Measurements from ENCODE around the gene NGDN. TPM values are rescaled to one million over a fixed set of nuclear protein-coding genes. Genes with fewer than 3 reads are reported as not detected.

The NGDN gene
- total and polyA plus RNA-seq, 2 of the 4 experiments (the other 2 are of a cell fraction): 48.1 to 49.8 TPM

DNA sequence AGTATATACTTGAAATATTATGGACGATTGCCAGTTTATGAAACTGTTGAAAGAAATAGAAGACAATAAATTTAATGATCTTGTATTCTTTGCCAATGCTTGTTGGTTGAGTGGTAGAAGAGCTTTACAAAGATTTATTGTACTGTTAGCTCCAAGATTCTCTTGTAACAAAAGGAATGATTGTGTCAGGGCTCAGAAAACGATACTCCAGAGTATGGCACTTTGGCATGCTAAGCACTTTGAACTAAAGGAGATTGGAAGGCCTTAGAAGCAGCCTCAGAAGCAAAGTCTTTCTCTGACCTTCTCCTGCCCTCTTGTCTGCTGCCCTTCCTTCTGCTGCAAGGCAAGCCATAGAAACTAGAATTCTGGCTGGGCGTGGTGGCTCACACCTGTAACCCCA is 4.2 kb upstream of the NGDN start:
- no TSS peak for BruUV-seq (replicated peaks)
- dilution Hi-C loops (cut with HindIII; ENCODE audit: low sequenced_read_pairs, unreplicated experiment) (no loop called here), in situ Hi-C loops (cut with MboI; ENCODE audit: low sequenced_read_pairs) (loop anchor here (10.0 kb wide), 1 partner anchor 200 kb away; no protein-coding TSS in a partner anchor)

More for the DNA sequence above, 4.2 kb upstream of the NGDN start:
- peaks cover 1% of the 10 kb centered on the region; the same call in 1 of the 2 replicates for H3K9me1 ChIP-seq (ENCODE audit: insufficient read depth, low read length)
- no peaks in the 10 kb centered on the region for H3K36me3 ChIP-seq (ENCODE audit: control insufficient read depth, insufficient read depth, low read length)
- H2AFZ ChIP-seq (replicated peaks; ENCODE audit: low read length, poor library complexity): no peak overlapping the region
- H3K27ac ChIP-seq (ENCODE audit: insufficient read depth, low read length): no peak overlapping the region
- no peak overlapping the region for H2BK20ac ChIP-seq (ENCODE audit: low read depth, low read length)
- intact Hi-C loops (cut with micrococcal nuclease): no loop called here
- DNase-seq (no peak), ATAC-seq (ENCODE audit: low read depth) (no peak)
- no peak overlapping the region for H4K8ac ChIP-seq (ENCODE audit: low read depth in 2 of 2, low read length in 2 of 2)
- WGBS, 2 experiments (ENCODE audit: extremely low coverage in 2 of 2, insufficient read length in 1 of 2): no CpG with 5 or more reads among the region's 3 CpGs
- H3K4me1 ChIP-seq (ENCODE audit: control insufficient read depth, insufficient read depth, low read length): no peaks in the 10 kb centered on the region
- no peak overlapping the region for H3K14ac ChIP-seq (replicated peaks; ENCODE audit: low read depth, low read length)
- H3K27me3 ChIP-seq (ENCODE audit: control insufficient read depth, insufficient read depth, low read length): no peaks in the 10 kb centered on the region
- H2BK120ac ChIP-seq (ENCODE audit: low read depth, low read length): no peak overlapping the region
- H4K5ac ChIP-seq (ENCODE audit: low read depth, low read length): no peak overlapping the region
- TF ChIP-seq BHLHE40 (IDR thresholded peaks at IDR 0.05; ENCODE audit: low read depth, low read length) (no peak), CHD1 (IDR thresholded peaks at IDR 0.05; ENCODE audit: low read depth, low read length) (no peak), FOS (IDR thresholded peaks at IDR 0.05; ENCODE audit: low read depth, low read length) (no peak), NFE2L2 (IDR thresholded peaks at IDR 0.05; ENCODE audit: low read depth, low read length) (no peak), CEBPB (IDR thresholded peaks at IDR 0.05; ENCODE audit: low read depth, low read length) (no peak), RFX5 (IDR thresholded peaks at IDR 0.05; ENCODE audit: low read depth, low read length) (no peak), SMC3 (IDR thresholded peaks at IDR 0.05; ENCODE audit: low read depth, low read length) (no peak), POLR2A (IDR thresholded peaks at IDR 0.05; ENCODE audit: low read depth, low read length) (no peak), MXI1 (IDR thresholded peaks at IDR 0.05; ENCODE audit: borderline replicate concordance, low read depth, low read length) (no peak)
- TF ChIP-seq, protein P1, sequence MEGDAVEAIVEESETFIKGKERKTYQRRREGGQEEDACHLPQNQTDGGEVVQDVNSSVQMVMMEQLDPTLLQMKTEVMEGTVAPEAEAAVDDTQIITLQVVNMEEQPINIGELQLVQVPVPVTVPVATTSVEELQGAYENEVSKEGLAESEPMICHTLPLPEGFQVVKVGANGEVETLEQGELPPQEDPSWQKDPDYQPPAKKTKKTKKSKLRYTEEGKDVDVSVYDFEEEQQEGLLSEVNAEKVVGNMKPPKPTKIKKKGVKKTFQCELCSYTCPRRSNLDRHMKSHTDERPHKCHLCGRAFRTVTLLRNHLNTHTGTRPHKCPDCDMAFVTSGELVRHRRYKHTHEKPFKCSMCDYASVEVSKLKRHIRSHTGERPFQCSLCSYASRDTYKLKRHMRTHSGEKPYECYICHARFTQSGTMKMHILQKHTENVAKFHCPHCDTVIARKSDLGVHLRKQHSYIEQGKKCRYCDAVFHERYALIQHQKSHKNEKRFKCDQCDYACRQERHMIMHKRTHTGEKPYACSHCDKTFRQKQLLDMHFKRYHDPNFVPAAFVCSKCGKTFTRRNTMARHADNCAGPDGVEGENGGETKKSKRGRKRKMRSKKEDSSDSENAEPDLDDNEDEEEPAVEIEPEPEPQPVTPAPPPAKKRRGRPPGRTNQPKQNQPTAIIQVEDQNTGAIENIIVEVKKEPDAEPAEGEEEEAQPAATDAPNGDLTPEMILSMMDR (conservative IDR thresholded peaks at IDR 0.05; ENCODE audit: low read depth, low read length): no peak
- TF ChIP-seq, protein P2, sequence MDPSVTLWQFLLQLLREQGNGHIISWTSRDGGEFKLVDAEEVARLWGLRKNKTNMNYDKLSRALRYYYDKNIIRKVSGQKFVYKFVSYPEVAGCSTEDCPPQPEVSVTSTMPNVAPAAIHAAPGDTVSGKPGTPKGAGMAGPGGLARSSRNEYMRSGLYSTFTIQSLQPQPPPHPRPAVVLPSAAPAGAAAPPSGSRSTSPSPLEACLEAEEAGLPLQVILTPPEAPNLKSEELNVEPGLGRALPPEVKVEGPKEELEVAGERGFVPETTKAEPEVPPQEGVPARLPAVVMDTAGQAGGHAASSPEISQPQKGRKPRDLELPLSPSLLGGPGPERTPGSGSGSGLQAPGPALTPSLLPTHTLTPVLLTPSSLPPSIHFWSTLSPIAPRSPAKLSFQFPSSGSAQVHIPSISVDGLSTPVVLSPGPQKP (IDR thresholded peaks at IDR 0.05; ENCODE audit: borderline replicate concordance, low read depth, low read length): no peak
- no peak overlapping the region for H3K4me3 ChIP-seq (ENCODE audit: insufficient read depth, low read depth, low read length)
- no peak overlapping the region for H3K9ac ChIP-seq (ENCODE audit: low read depth, low read length)
- H3K79me1 ChIP-seq (ENCODE audit: low read depth in 1 of 2, low read length in 2 of 2): peaks cover 1 to 7% of the 10 kb centered on the region in 2 experiments
- H4K91ac ChIP-seq (ENCODE audit: insufficient read depth, low read depth, low read length): no peak overlapping the region
- no peak overlapping the region for H2AK9ac ChIP-seq (replicated peaks; ENCODE audit: low read depth, low read length, poor library complexity)
- H4K20me1 ChIP-seq (ENCODE audit: insufficient read depth, low read length): no peaks in the 10 kb centered on the region
- H3K18ac ChIP-seq (ENCODE audit: low read depth, low read length): no peak overlapping the region
- H2BK5ac ChIP-seq (ENCODE audit: low read depth, low read length, poor library complexity, severe bottlenecking): no peak overlapping the region
- CTCF ChIA-PET: interaction anchor here (0.7 kb wide), 1 partner anchor 31 kb away, joined by 5 read pairs; no protein-coding TSS in a partner anchor
- POLR2A ChIA-PET (ENCODE audit: unreplicated experiment): no interaction called here
- no peaks in the 10 kb centered on the region for H3K9me3 ChIP-seq (ENCODE audit: control insufficient read depth, insufficient read depth, low read length)
- no peak overlapping the region for H2BK15ac ChIP-seq (ENCODE audit: low read depth, low read length)
- no peak overlapping the region for H3K4ac ChIP-seq (ENCODE audit: low read depth, low read length)
- H3K56ac ChIP-seq (ENCODE audit: extremely low read depth, insufficient read depth, low read length): no peak overlapping the region
- no peak overlapping the region for H3K23ac ChIP-seq (ENCODE audit: low read depth, low read length)
- H2AK5ac ChIP-seq (ENCODE audit: low read depth, low read length): no peak overlapping the region
- H3K4me2 ChIP-seq (ENCODE audit: low read depth, low read length): no peak overlapping the region

Measured in IMR-90 (cell line).